ENCODE data around the gene CTAGE9.
"Not testable (repeated sequence)": the region's sequence is repeated elsewhere in the genome, so short reads cannot be mapped to it uniquely, and the experiment has no call there.

CTAGE9 gene

DNA sequence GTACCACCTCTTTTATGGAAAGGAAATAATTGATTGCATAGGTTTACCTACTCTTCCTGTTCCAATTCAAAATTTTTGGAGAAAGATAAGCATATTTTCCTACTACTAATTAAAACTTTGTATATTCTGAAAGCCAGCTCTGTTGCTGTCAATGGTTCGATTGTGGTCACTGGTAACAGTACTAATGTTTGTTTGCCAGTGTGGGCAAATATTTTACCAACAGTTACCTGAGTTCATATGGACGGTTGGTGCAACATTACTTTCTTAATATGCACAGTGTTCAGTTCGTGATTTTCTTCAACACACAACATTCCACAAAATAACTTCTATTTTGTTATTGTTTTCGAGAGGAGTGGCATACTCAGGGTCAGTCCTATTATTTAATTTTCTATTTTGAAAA is 17.1 kb upstream of the CTAGE9 start:
- DNase-seq = no peak

DNA sequence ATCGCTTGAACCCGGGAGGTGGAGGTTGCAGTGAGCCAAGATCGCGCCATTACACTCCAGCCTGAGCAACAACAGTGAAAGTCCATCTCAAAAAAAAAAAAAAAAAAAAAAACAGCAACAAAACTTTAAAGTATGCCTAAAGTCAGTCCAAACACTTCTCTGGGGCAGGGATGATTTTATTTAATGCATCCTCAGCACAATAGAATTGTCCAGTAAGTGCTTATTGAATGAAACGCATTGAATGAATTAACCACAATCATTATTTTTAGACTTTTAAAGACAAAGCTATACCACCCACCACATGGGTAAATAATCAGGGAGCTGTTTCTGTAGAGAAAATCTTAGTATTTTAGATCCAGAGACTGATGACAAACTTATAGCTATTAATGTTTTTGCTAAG is 16.6 kb upstream of the CTAGE9 start:
- DNase-seq = no peak

DNA sequence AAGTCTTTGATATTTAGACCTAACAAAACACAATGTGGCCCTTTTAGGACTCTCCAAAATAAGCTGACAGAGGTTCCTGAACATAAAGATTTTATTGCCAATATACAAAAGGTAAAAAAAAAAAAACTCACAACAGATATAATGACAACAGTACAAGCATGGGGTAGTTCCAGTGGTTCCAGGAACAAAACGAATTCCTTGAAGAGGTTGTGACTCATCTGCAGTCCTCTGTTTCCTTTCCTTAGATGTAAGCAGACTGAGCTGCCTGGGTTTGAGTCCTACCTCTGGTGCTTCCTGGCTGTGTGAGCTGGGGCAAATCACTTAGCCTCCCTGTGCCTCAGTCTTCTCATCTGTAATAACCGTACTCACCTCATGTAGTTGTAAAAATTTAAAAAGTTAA is 13.3 kb upstream of the CTAGE9 start:
- DNase-seq = no peak

DNA sequence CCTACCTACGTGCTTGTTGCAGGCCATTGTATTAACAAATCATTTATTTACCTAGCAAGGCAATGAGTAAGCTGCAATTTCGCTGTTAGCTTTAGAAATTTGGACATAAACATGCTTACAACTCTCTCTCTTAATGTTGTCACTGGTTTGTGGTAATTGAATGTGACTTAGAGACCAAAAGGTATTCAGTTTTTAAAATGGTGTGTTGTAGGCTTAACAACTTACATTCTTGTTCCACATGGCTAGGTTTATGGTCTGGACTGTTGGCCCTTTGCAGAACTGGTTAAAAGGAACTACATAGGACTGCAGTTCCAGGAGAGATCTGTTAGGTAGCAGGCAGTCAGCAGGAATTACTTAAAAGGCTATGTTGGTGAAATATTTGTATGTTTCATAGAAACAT is 10.3 kb upstream of the CTAGE9 start:
- DNase-seq = no peak

DNA sequence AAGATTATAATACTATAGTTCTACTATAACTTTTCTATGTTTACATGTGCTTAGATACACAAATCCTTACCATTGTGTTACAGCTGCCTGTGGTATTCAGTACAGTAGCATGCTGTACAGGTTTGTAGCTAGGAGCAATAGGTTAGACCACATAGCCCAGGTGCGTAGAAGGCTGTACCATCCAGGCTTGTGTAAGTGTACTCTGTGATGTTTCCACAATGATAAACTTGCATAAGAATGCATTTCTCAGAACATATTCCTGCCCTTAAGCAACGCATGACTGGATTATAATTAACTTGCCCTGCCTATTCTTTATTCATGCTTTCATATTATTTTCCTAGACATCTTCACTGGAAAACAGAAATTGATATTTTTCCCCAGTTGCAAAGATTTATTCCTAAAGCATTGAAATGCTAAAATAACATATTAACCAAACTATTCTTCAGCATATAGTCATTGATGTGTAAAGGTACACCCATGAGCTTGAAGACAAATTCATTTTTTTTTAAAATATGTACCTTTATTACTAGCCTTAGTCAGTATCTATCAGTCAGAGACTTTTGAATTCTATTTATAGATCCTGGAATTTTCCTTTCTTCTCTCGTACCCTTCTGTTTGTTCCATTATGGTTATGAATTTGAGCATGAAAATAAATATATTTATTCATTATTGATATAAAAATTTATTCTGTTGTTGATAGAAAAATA is 7.2 kb upstream of the CTAGE9 start:
- no peak for DNase-seq

DNA sequence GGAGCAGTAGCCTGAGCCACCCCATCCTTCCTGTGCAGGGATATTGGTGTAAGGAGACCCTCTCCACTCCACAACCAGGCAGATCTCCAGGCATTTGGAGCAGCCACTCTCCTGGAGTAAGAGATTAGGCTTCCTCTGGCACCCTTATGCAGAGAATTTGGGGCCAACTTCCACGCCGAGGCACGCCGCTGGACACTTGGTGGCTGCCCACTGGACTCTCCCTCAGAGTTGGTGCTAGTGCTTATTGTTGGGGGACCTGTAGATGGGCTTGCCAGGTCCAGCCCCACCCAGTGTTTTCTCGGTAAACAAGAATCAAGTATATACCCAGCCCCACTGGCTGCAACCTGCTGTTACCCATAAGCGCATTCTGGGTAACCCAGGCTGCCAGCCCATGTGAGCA is 4.8 kb upstream of the CTAGE9 start:
- DNase-seq = not testable (repeated sequence)

DNA sequence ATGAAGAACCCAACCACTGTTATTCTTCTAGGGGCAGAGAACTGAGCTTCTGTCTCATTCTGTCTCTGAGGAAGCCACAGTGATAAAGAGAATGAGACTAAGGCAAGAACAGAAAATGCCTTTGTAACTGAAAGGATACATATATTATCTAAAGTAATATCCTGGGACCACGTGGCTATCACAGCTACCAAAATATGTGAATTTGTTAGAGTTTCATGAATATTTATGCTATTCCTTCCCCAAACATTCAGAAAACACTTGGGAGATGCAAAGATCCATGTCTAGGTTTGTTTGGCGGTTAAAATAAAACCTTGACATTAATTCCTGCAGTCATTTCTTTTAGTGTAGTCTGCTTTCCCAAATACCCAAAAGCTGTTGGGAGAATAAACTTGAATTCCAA is 6.9 kb downstream of the CTAGE9 start:
- not testable (repeated sequence) for DNase-seq

DNA sequence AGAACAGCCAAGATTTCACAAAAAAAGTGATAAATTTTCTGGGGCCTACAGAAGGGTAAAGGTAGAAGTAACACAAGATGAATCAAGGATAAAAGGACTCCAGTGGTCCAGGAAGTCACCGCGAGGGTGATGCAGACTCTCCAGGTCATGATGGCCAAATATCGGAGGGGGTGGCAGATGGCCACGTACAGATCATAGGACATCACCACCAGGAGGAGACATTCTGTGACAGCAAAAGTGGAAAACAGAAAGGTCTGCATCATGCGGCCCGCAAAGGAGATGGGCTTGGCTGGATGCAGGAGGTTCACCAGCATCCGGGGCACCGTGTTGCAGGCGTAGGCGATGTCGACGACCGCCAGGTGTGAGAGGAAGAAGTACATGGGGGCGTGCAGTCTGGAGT is 10.0 kb downstream of the CTAGE9 start:
- not testable (repeated sequence) for DNase-seq

DNA sequence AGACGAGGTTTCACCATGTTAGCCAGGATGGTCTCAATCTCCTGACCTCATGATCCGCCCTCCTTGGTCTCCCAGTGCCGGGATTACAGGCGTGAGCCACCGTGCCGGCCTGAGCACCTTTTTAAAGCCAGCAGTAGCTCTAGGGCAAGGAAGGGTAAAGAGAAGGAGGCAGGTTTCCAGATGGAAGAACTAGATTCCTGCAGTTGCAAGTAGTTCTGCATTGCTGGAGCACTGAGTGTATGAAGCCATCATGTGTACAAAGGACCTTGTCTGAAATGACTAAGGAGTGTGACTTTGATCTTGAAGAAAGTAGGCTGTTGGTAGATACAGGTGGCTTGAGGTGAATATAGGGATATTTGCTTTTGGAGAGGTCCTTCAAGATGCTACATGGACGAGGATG is 13.9 kb downstream of the CTAGE9 start:
- no peak for DNase-seq

DNA sequence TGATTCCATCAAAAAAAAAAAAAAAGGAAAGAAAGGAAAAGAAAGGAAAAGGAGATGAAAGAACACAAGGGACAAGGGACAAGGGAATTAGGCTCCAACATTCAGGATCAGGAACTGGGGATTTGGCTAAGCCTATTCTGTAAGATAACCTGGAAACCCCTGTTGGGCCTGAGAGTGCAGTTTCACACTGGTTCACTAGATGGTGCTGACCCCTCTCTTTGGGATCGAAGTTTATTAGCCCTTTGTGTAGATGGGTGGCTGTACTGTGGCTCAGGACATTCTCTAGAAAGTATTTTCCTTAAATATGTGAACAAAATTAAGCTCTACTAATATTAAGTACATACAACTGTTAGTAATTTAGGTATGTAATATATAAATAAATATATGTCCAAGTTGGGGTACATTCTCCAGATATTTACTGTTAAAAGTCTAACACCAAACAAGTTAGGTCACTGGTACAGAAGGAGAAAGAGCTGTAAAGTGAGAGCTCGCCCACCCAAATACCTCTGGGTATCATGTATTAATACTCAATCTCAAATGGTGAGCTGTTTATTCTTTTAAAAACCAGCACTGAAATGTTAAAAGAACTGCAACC is 15.9 kb downstream of the CTAGE9 start:
- DNase-seq = peak; percentile 58 to 66 (median 60)

DNA sequence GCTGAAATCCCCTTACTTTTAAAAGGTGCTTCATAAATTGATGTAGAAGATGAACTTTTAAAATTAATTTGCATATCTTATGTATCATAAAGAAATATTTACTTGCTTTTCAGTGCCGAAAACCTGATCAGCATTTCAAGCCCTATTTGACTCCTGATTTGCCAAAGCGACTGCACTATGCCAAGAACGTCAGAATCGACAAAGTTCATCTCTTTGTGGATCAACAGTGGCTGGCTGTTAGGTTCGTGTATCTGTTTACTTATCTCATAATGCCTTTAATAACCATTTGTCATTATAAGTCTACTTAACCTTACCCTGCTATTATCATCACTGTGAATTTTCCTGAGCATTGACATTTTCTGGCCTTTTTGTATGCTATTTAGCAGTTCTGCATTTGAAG is 17.4 kb downstream of the CTAGE9 start:
- no peak for DNase-seq

DNA sequence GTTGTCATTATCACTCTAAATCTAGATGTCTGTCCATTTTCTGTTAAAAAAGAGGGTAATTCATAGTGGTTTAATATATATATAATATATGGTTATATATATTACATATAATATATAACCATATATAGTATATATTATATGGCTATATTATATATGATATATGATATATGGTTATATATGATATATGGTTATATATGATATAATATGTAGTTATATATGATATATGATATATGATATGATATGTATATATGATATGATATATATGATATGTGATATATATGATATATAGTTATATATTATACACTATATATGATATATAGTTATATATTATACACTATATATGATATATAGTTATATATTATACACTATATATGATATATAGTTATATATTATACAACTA is 18.2 kb downstream of the CTAGE9 start:
- no peak for DNase-seq

DNA sequence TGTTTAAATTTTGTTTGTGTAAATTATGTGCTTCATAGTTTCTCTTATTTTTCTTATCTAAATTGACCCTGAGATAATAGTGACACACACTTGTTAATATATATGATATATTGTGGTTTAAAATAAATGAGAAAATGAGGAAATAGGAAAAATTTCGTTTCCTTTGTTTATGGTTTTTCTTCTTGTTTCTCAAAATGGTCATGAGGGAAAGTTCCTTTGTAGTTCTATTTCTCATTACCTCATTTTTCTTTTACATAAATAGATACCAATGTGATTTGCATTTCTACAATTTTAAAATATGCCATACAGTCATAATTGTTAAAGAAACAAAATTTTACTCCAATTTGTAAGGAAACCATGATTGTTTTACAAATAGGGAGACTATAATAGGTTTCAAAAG is 18.8 kb downstream of the CTAGE9 start:
- peak in 2 of 3 donors; percentile 50 to 57 for DNase-seq

DNA sequence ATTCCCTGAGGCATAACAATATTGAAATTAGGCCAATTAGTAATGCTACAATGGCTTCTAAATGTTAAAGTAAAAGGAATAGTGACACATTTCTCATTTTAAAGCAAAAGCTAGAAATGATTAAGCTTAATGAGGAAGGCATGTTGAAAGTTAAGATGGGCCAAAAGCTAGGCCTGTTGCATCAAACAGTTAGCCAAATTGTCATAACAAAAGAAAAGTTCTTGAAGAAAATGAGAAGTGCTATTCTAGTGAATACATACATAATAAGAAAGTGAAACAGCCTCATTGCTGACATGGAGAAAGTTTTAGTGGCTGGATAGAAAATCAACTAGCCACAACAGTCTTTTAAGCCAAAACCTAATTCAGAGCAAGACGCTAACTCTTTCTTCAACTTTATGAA is 22.5 kb downstream of the CTAGE9 start:
- peak in 1 of 3 donors; percentile 16 for DNase-seq

DNA sequence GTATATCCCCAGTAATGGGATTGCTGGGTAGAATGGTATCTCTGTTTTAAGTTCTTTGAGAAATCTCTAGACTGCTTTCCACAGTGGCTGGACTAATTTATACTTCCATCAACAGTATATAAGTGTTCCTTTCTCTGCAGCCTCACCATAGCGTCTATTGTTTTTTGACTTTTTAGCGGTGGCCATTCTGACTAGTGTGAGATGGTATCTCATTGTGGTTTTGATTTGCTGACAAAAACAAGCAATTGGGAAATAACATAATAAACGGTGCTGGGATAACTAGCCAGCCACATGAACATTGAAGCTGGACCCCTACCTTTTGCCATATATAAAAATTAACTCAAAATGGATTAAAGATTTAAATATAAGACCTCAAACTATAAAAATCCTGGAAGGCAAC is 23.8 kb downstream of the CTAGE9 start:
- DNase-seq = no peak

DNA sequence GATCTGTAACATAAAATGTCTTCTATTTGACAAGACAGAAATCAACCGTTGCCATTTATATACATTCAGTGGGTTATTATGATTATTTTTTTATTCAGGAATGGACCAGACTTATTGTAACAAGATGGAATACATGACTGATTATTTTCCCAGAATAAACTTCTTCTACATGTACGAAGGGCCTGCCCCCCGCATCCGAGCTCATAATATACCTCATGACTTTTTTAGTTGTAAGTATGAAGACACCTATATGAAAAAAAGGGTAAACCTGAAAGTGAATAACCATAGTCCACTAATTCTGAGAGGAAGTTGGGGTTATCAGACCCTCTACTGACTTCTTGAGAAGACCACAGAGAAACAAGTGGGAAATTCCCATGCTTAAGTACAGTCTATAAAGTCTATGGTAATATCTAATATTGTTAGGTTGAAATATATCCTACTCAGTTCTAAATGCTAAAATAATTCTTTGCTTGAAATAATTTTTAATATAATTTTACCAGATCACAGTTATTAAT is 25.5 kb downstream of the CTAGE9 start:
- no peak for DNase-seq

DNA sequence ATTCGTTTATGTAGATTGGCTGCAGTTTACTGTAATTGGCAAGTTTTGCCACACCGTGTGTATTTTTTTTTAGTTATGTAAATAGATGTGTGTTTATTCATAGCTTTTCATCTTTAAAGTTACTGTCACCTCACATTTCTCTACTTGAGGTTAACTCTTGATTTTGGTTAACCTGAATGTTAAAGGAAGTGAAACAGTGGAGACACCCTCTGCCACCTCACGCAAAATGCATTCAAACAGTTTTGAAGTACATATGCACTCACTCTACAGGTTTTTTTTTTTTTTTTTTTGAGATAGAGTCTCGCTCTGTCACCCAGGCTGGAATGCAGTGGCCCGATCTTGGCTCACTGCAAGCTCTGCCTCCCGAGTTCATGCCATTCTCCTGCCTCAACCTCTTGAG is 27.3 kb downstream of the CTAGE9 start:
- no peak for DNase-seq

DNA sequence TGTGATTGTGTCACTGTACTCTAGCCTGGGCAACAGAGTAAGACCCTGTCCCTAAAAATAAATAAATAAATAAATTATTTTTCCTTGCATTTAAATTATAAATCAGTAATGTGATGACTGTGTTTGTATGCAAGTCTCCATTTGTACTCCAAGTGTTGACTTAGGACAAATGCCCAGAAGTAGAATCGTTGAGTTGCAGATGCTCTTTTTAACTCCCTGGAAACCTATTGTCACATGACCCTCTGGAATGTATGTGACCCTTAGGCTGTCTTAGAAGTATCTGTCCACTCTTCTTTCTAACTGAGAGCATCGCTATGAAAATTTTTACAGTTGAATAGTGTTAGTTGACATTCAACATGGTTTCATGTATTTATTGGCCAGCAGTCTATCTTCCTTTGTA is 28.4 kb downstream of the CTAGE9 start:
- no peak for DNase-seq

DNA sequence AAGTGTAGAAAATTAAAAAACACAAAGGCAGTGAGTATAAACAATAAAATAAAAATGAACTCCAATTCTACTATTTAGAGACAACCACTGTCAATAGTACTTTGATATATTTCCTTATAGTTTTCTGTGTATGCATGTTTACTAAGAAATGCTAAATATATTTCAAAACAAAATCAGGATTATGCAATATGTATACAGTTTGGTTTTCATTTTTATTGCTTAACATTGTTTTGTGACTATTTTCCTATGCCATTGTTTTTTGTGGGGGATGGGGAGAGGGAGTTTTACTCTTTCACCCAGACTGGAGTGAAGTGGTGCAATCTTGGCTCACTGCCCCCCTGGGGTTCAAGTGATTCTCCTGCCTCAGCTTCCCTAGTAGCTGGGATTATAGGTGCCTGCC is 29.2 kb downstream of the CTAGE9 start:
- no peak for DNase-seq

DNA sequence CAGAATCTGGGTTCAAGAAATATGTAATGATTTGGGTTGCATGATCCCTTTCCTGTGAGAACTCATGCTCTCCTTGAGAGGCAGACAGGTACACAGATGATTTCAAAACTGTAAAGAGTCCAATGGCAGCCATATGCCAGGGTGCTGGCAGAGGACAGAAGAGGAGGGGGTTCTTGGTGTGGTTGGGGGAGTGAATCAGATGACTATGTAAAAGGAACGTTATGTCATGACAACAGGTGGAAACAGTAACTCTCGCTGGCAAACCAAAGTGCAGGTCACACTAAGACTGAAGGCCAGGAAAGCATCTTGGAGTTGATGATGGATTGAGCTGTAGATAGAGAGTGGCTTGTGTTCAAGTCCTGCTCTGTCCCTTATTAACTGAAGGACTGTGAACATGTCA is 29.9 kb downstream of the CTAGE9 start:
- no peak for DNase-seq

DNA sequence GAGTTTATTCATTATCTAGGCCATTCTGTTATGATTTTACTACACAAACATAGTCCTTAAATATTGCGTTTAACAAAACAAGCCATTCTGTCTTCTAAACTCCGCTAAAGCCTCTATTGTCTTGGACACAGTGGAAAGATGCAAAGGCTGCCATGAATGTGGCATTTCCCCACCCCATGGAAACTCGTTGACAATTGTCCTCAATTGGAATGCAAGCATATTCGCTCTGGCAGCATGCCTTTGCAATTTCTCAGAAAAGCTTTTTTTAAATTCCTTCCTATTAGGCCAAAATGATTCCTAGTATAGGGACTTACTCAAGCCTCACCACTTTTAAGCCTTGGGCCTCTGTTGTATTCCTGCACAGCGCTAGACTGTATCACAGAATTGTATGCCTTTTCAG is 32.4 kb downstream of the CTAGE9 start:
- DNase-seq = no peak

DNA sequence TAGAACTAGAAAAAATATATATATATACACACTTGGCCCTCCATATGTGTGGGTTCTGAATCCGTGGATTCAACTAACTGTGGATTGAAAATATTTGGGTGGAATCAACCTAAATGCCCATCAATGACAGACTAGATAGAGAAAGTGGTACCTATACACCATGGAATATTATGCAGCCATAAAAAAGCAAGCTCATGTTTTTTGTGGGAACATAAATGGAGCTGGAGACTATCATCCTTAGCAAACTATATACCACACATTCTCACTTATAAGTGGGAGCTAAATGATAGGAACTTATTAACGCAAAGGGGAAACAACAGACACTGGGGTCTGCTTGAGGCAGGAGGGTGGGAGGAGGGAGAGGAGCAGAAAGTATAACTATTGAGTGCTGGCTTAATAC is 37.6 kb downstream of the CTAGE9 start:
- no peak for DNase-seq

DNA sequence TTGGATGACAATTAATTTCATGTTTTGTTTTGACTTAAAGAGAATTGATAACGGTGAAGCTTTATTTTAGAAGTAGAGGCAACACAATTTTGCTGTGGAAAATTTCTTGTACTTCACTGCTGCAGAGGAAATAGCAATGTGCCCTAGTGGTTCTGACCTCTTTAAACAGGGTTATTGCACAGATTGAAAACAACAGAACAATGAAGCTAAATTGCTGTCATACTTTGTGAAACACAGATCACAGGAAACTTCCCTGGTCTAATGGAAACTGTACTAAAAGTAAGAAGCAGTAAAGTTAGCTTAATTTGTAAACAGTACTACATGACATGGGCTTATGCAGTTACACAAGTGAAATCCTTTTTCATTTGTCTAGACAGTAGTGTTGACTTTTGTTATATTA is 40.9 kb downstream of the CTAGE9 start:
- no peak for DNase-seq

DNA sequence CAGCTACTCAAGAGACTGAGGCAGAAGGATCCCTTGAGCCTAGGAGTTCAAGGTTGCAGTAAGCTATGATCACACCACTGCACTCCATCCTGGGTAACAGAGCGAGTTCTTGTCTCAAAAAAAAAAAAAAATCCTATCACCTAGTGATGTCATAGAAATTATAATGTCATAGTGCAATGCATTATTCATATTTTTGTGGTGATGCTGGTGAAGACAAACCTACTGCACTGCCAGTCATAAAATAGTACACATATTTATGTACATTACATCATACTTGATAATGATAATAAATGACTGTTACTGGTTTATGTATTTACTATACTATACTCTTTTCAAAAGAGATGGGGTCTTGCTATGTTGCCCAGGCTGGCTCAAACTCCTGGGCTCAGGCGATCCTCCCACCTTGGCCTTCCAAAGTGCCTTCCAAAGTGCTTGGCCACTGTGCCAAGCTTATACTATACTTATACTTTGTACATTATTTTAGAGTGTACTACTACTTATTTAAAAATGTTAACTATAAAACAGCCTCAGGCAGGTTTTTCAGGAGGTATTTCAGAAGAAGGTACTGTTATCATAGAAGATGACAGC is 47.1 kb downstream of the CTAGE9 start:
- no peak for DNase-seq

DNA sequence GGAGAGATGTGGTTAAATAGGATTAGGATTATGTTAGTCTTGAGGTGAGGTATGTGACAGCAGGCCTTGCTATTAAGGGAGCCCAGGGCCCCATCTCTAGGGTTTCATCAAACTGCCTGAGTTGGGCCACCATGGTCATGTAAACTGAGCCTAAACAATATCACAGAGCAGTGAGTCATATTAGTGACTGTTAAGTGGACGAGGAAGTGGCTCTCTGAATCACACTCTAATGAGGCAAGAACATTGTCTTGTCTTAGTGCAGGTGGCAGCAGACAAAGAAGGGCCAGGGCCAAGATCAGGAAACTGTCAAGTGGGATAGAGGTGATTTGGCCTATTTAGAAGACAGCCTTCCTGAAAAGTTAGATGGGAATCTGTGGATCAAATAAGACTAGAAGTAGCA is 50.6 kb downstream of the CTAGE9 start:
- peak; percentile 34 to 60 (median 53) for DNase-seq

Data from suppressor macrophage treated with lipopolysaccharide for 1 hour (primary cell).